ENCODE measurements around the gene EMP2.

- TF ChIP-seq ARNTL (CRISPR knock-in tag; IDR thresholded peaks at IDR 0.05; ENCODE audit: borderline replicate concordance, low read depth), result no peak
- no peak for TF ChIP-seq ZFP30 (CRISPR knock-in tag; IDR thresholded peaks at IDR 0.05)
- TF ChIP-seq POU6F1 (CRISPR knock-in tag; IDR thresholded peaks at IDR 0.05; ENCODE audit: borderline replicate concordance, low read depth), result no peak
- TF ChIP-seq PATZ1 (CRISPR knock-in tag; IDR thresholded peaks at IDR 0.05; ENCODE audit: borderline replicate concordance), result no peak
- no peak for TF ChIP-seq ZNF70 (CRISPR knock-in tag; IDR thresholded peaks at IDR 0.05)
- no peak for TF ChIP-seq TOX (CRISPR knock-in tag; IDR thresholded peaks at IDR 0.05; ENCODE audit: borderline replicate concordance)
- no peak for TF ChIP-seq ZNF8 (CRISPR knock-in tag; IDR thresholded peaks at IDR 0.05)
- TF ChIP-seq ESRRG (CRISPR knock-in tag; IDR thresholded peaks at IDR 0.05), result no peak
- TF ChIP-seq GLIS3 (CRISPR knock-in tag; IDR thresholded peaks at IDR 0.05), result no peak
- no peak for TF ChIP-seq CREB5 (CRISPR knock-in tag; IDR thresholded peaks at IDR 0.05; ENCODE audit: low read depth)
- no peak for TF ChIP-seq RARB (CRISPR knock-in tag; IDR thresholded peaks at IDR 0.05)
- TF ChIP-seq CSRNP3 (CRISPR knock-in tag; IDR thresholded peaks at IDR 0.05), result no peak
These were observed 43.5 kb downstream of the EMP2 start for GRCh38 chr16:10536814-10537389.

Data from SK-N-SH treated with all-trans-retinoic acid at 6 μM for 48 hours (cell line).